ENCODE data around the gene CPNE7.
"Not testable (repeated sequence)": the region's sequence is repeated elsewhere in the genome, so short reads cannot be mapped to it uniquely, and the experiment has no call there.

CPNE7 gene

GRCh38 chr16:89623511-89624261 is 48.1 kb downstream of the CPNE7 start:
- TF ChIP-seq CTCF (IDR thresholded peaks at IDR 0.05) (no peak), ZFX (IDR thresholded peaks at IDR 0.05; ENCODE audit: borderline replicate concordance) (no peak)
- no peak overlapping the region for H3K27ac ChIP-seq

- TF ChIP-seq CTCF (IDR thresholded peaks at IDR 0.05), result no peak
- no peak for TF ChIP-seq ZFX (IDR thresholded peaks at IDR 0.05; ENCODE audit: borderline replicate concordance)
- H3K27ac ChIP-seq, result no peak overlapping the region
Observed at GRCh38 chr16:89624777-89625761, 49.5 kb downstream of the CPNE7 start.

- TF ChIP-seq ZFX (IDR thresholded peaks at IDR 0.05; ENCODE audit: borderline replicate concordance), result no peak
- no peak for TF ChIP-seq CTCF (IDR thresholded peaks at IDR 0.05)
- H3K27ac ChIP-seq, result no peak overlapping the region
Observed at GRCh38 chr16:89629827-89630610, 54.5 kb downstream of the CPNE7 start.

- H3K27ac ChIP-seq, result no peak overlapping the region
- TF ChIP-seq CTCF (IDR thresholded peaks at IDR 0.05), result no peak
- TF ChIP-seq ZFX (IDR thresholded peaks at IDR 0.05; ENCODE audit: borderline replicate concordance), result no peak
Observed at GRCh38 chr16:89633064-89633631, 57.6 kb downstream of the CPNE7 start.

GRCh38 chr16:89634463-89635385 is 59.2 kb downstream of the CPNE7 start:
- not testable (repeated sequence) for H3K27ac ChIP-seq

- no peak overlapping the region for H3K27ac ChIP-seq
- TF ChIP-seq ZFX (IDR thresholded peaks at IDR 0.05; ENCODE audit: borderline replicate concordance) (no peak), CTCF (IDR thresholded peaks at IDR 0.05) (no peak)
Observed at GRCh38 chr16:89636663-89637062, 61.1 kb downstream of the CPNE7 start.

All from 22Rv1 (cell line).